Mesendoderm (in vitro differentiated cells): ENCODE results near the gene PRKN. TPM values are rescaled to one million over a fixed set of nuclear protein-coding genes. Genes with fewer than 3 reads are reported as not detected.

Experiments used
- DNase-seq: peaks from one replicate; pipeline ENCODE4 v3.0.0; 2013
- H2AK5ac ChIP-seq: 2 replicates; pipeline ENCODE4 v1.6.1; 2013; ENCODE audit warnings: low read length, inconsistent platforms
- H2BK120ac ChIP-seq: 2 replicates; pipeline ENCODE4 v1.6.1; 2013; ENCODE audit warnings: low read depth, mild to moderate bottlenecking, low read length, moderate library complexity, mixed read lengths
- H2BK15ac ChIP-seq: replicated peaks from 2 replicates; pipeline ENCODE4 v1.6.1; 2013; ENCODE audit warnings: low read depth, mild to moderate bottlenecking, moderate library complexity
- H2BK5ac ChIP-seq: 2 replicates; pipeline ENCODE4 v1.6.1; 2013; ENCODE audit warnings: low read length, inconsistent platforms
- H3K18ac ChIP-seq: 2 replicates; pipeline ENCODE4 v1.6.1; 2013; ENCODE audit warnings: mild to moderate bottlenecking, low read length, mixed read lengths
- H3K23ac ChIP-seq: one replicate; pipeline ENCODE4 v1.6.1; 2013; ENCODE audit warnings: low read length
- H3K27ac ChIP-seq: 2 replicates; pipeline ENCODE4 v1.5.1; 2013; ENCODE audit warnings: low read depth, mild to moderate bottlenecking, inconsistent platforms, low read length, moderate library complexity
- H3K27me3 ChIP-seq: 2 replicates; pipeline ENCODE4 v1.6.1; 2013; ENCODE audit warnings: low read length, control low read depth, mild to moderate bottlenecking, inconsistent platforms; ENCODE audit not compliant: insufficient read depth, poor library complexity
- H3K36me3 ChIP-seq: 2 replicates; pipeline ENCODE4 v1.6.1; 2013; ENCODE audit warnings: low read length, inconsistent platforms; ENCODE audit not compliant: control insufficient read depth, insufficient read depth
- H3K4ac ChIP-seq: one replicate; pipeline ENCODE4 v1.6.1; 2013; ENCODE audit warnings: low read depth, mild to moderate bottlenecking, low read length, moderate library complexity
- H3K4me1 ChIP-seq: 2 replicates; pipeline ENCODE4 v1.6.1; 2013; ENCODE audit warnings: low read depth, low read length, inconsistent platforms; ENCODE audit not compliant: control insufficient read depth
- H3K4me2 ChIP-seq: 2 replicates; pipeline ENCODE4 v1.6.1; 2013; ENCODE audit warnings: low read length
- H3K4me3 ChIP-seq: 2 replicates; pipeline ENCODE4 v1.5.1; 2013; ENCODE audit warnings: mild to moderate bottlenecking, low read length
- H3K56ac ChIP-seq: one replicate; pipeline ENCODE4 v1.6.1; 2013; ENCODE audit warnings: low read length
- H3K79me1 ChIP-seq: 2 replicates; pipeline ENCODE4 v1.6.1; 2013; ENCODE audit warnings: low read length, inconsistent platforms
- H3K79me2 ChIP-seq: 2 replicates; pipeline ENCODE4 v1.6.1; 2013; ENCODE audit warnings: mild to moderate bottlenecking, low read length; ENCODE audit not compliant: control insufficient read depth, insufficient read depth
- H3K9ac ChIP-seq: 2 replicates; pipeline ENCODE4 v1.6.1; 2013; ENCODE audit warnings: low read length, inconsistent platforms
- H4K5ac ChIP-seq: one replicate; pipeline ENCODE4 v1.6.1; 2013; ENCODE audit warnings: low read length
- H4K8ac ChIP-seq: one replicate; pipeline ENCODE4 v1.6.1; 2013; ENCODE audit warnings: low read depth, mild to moderate bottlenecking, control low read depth, low read length, moderate library complexity
- WGBS: extraction: QIAGEN DNeasy Blood & Tissue Kit; methylation state at CpG from one replicate; pipeline ENCODE4 v1.1.7; 2013; ENCODE audit warnings: low lambda C conversion rate, missing lambda C conversion rate; ENCODE audit not compliant: insufficient coverage; ENCODE audit errors: extremely low coverage; 5-methylcytosine and 5-hydroxymethylcytosine counted together
- polyA plus RNA-seq, 2 experiments: library from polyadenylated mRNA; stranded (reverse); fragments of 200-250 nt; gene quantifications; one replicate each; pipeline ENCODE4 v1.2.3, GENCODE V29; 2013

PRKN gene
- 0.07 TPM for polyA plus RNA-seq (2013, experiment 1 of 2)
- 0.48 TPM for polyA plus RNA-seq (2013, experiment 2 of 2)

- Histone ChIP-seq H3K23ac (no peak within 1 kb of the TSS), H3K4me3 (peak within 1 kb of the TSS; percentile 60), H3K79me2 (no peaks in the 10 kb centered on the region), H2BK15ac (no peak within 1 kb of the TSS), H3K18ac (peak within 1 kb of the TSS; percentile 88), H3K36me3 (no peaks in the 10 kb centered on the region), H4K5ac (no peak within 1 kb of the TSS), H4K8ac (peak within 1 kb of the TSS; percentile 41), H3K79me1 (no peaks in the 10 kb centered on the region), H3K27me3 (no peaks in the 10 kb centered on the region), H3K9ac (peak within 1 kb of the TSS; percentile 72), H2BK5ac (no peak within 1 kb of the TSS), H3K4me2 (peak within 1 kb of the TSS; percentile 39), H3K27ac (no peak within 1 kb of the TSS), H3K4ac (peak within 1 kb of the TSS; percentile 82), H3K4me1 (no peaks in the 10 kb centered on the region), H2AK5ac (no peak within 1 kb of the TSS), H2BK120ac (peak within 1 kb of the TSS; percentile 24), H3K56ac (peak within 1 kb of the TSS; percentile 89)
- DNase-seq, result peak; percentile 100
- no CpG with 5 or more reads among the region's 84 CpGs for whole genome bisulfite sequencing
These were observed at the start of gene PRKN, which contains the start of gene PACRG for GRCh38 chr6:162727322-162728182. PRKN (minus strand) TSS chr6:162727766. PACRG (plus strand) TSS chr6:162727974.

DNA sequence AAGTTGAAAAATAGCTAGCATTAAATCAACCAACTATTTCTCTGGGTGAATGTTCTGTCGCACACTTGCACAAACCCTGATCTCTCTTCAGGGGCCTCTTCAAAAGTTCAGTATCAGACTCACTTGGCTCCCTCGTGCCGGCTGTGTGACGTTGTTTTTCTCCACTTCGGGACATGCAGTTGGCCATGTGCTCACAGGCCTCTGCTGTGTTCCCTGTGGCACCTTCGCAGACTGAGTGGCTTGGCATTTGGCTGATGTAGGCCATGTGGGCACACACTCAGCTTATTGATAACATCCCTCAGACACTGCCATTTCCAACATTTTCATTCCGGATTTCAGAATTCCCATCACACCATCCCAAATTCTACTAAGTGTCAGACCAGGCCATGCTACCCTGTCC is 49.5 kb upstream of the PRKN start:
- no CpG with 5 or more reads among the region's 7 CpGs for WGBS
- Histone ChIP-seq H3K27me3 (no peaks in the 10 kb centered on the region), H2BK5ac (no peak overlapping the region)

DNA sequence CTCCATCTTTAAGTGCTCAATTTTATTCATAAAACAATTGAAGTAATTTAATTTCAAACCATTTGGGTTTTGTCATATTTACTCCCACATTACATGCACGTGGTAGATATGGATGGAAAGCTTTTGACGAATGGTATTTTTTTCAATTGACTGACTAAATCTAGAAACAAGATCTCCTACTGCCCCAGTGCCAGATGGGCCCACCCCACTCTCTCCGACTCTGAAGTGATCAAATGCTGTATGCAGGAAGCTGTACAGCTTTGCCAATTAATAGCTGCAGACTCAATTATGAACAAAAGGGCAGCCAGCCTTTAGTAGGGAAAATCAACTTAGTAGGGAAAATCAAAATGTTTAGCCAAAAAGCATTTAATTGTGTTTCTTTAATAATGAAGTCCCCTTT is 46.4 kb upstream of the PRKN start:
- Histone ChIP-seq H3K9ac (no peak overlapping the region), H2AK5ac (no peak overlapping the region), H3K27me3 (no peaks in the 10 kb centered on the region), H3K79me2 (no peaks in the 10 kb centered on the region), H2BK120ac (no peak overlapping the region), H3K23ac (no peak overlapping the region), H3K79me1 (no peaks in the 10 kb centered on the region), H2BK15ac (no peak overlapping the region), H3K4ac (no peak overlapping the region), H2BK5ac (no peak overlapping the region), H3K18ac (no peak overlapping the region), H3K4me2 (no peak overlapping the region), H3K27ac (no peak overlapping the region), H4K5ac (no peak overlapping the region), H3K56ac (no peak overlapping the region), H3K4me1 (no peaks in the 10 kb centered on the region), H3K36me3 (no peaks in the 10 kb centered on the region), H4K8ac (no peak overlapping the region), H3K4me3 (no peak overlapping the region)
- DNase-seq, result no peak
- WGBS, result no CpG with 5 or more reads among the region's 3 CpGs

More for the DNA sequence above, 49.5 kb upstream of the PRKN start:
- Histone ChIP-seq H2BK120ac (no peak overlapping the region), H3K79me1 (no peaks in the 10 kb centered on the region), H3K4me2 (no peak overlapping the region), H3K36me3 (no peaks in the 10 kb centered on the region), H3K4me3 (no peak overlapping the region), H3K18ac (no peak overlapping the region), H3K23ac (no peak overlapping the region), H3K9ac (no peak overlapping the region), H4K8ac (no peak overlapping the region), H3K79me2 (no peaks in the 10 kb centered on the region), H2BK15ac (no peak overlapping the region), H2AK5ac (no peak overlapping the region), H3K4me1 (no peaks in the 10 kb centered on the region), H3K27ac (no peak overlapping the region), H3K4ac (no peak overlapping the region), H3K56ac (no peak overlapping the region), H4K5ac (no peak overlapping the region)
- no peak for DNase-seq

GRCh38 chr6:162772466-162772865 is 44.9 kb upstream of the PRKN start:
- Histone ChIP-seq H3K36me3 (no peaks in the 10 kb centered on the region), H3K56ac (no peak overlapping the region), H3K27me3 (no peaks in the 10 kb centered on the region), H2BK5ac (no peak overlapping the region), H3K27ac (no peak overlapping the region), H3K79me1 (no peaks in the 10 kb centered on the region), H4K5ac (no peak overlapping the region), H3K4me2 (no peak overlapping the region), H3K4me1 (no peaks in the 10 kb centered on the region), H4K8ac (no peak overlapping the region), H2BK15ac (no peak overlapping the region), H3K4ac (no peak overlapping the region), H3K9ac (no peak overlapping the region), H3K79me2 (no peaks in the 10 kb centered on the region), H3K18ac (no peak overlapping the region), H2AK5ac (no peak overlapping the region), H3K23ac (no peak overlapping the region), H3K4me3 (no peak overlapping the region), H2BK120ac (no peak overlapping the region)
- no peak for DNase-seq

GRCh38 chr6:162770955-162771354 is 43.4 kb upstream of the PRKN start:
- H3K23ac ChIP-seq, result no peak overlapping the region
- WGBS, result no CpG with 5 or more reads among the region's 1 CpG
- no peaks in the 10 kb centered on the region for H3K4me1 ChIP-seq
- no peak overlapping the region for H3K4me2 ChIP-seq
- H4K8ac ChIP-seq, result no peak overlapping the region
- no peak overlapping the region for H3K4me3 ChIP-seq
- no peak overlapping the region for H2BK5ac ChIP-seq
- no peaks in the 10 kb centered on the region for H3K79me2 ChIP-seq
- H3K18ac ChIP-seq, result no peak overlapping the region
- no peaks in the 10 kb centered on the region for H3K79me1 ChIP-seq
- H3K27ac ChIP-seq, result no peak overlapping the region
- H2AK5ac ChIP-seq, result no peak overlapping the region
- no peaks in the 10 kb centered on the region for H3K27me3 ChIP-seq
- no peak overlapping the region for H2BK15ac ChIP-seq
- H3K9ac ChIP-seq, result no peak overlapping the region
- no peak overlapping the region for H3K56ac ChIP-seq
- no peak overlapping the region for H3K4ac ChIP-seq
- H2BK120ac ChIP-seq, result no peak overlapping the region
- no peak overlapping the region for H4K5ac ChIP-seq
- H3K36me3 ChIP-seq, result no peaks in the 10 kb centered on the region
- no peak for DNase-seq

DNA sequence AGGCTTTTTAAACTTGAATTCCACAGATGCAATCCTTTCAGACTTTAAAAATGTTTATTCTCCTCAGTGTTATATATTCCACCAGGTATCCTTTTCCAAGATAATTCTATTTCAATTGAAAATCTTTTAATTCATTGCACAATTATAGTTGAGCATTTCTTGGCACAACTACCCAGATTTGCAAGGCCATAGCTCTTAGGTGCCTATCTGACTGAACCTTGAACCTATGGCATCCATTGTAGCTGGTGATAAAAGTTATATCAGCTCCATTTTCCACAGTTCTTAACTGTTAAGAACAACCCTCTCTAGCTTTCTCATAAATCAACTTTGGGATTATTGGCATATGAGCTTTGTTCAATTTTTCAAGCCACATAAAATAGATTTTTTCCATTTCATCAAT is 42.6 kb upstream of the PRKN start:
- DNase-seq, result no peak
- no peak overlapping the region for H2AK5ac ChIP-seq
- no peaks in the 10 kb centered on the region for H3K79me1 ChIP-seq
- no peak overlapping the region for H3K18ac ChIP-seq
- H3K27me3 ChIP-seq, result no peaks in the 10 kb centered on the region
- H3K4me2 ChIP-seq, result no peak overlapping the region
- no peaks in the 10 kb centered on the region for H3K36me3 ChIP-seq
- H3K4me1 ChIP-seq, result no peaks in the 10 kb centered on the region
- H3K4ac ChIP-seq, result no peak overlapping the region
- no peak overlapping the region for H2BK15ac ChIP-seq
- H4K8ac ChIP-seq, result no peak overlapping the region
- H3K27ac ChIP-seq, result no peak overlapping the region
- no peak overlapping the region for H3K4me3 ChIP-seq
- no peak overlapping the region for H4K5ac ChIP-seq
- no peaks in the 10 kb centered on the region for H3K79me2 ChIP-seq
- H2BK120ac ChIP-seq, result no peak overlapping the region
- no peak overlapping the region for H3K9ac ChIP-seq
- H3K56ac ChIP-seq, result no peak overlapping the region
- no peak overlapping the region for H2BK5ac ChIP-seq
- no peak overlapping the region for H3K23ac ChIP-seq
